ENCODE results near the gene CRYGC. TPM values are rescaled to one million over a fixed set of nuclear protein-coding genes. Genes with fewer than 3 reads are reported as not detected.

CRYGC gene
- total and polyA plus RNA-seq, 2 of the 13 experiments (the other 11 are each of a cell fraction or from before 2014, with no cell fraction given): 0.20 to 0.27 TPM

DNA sequence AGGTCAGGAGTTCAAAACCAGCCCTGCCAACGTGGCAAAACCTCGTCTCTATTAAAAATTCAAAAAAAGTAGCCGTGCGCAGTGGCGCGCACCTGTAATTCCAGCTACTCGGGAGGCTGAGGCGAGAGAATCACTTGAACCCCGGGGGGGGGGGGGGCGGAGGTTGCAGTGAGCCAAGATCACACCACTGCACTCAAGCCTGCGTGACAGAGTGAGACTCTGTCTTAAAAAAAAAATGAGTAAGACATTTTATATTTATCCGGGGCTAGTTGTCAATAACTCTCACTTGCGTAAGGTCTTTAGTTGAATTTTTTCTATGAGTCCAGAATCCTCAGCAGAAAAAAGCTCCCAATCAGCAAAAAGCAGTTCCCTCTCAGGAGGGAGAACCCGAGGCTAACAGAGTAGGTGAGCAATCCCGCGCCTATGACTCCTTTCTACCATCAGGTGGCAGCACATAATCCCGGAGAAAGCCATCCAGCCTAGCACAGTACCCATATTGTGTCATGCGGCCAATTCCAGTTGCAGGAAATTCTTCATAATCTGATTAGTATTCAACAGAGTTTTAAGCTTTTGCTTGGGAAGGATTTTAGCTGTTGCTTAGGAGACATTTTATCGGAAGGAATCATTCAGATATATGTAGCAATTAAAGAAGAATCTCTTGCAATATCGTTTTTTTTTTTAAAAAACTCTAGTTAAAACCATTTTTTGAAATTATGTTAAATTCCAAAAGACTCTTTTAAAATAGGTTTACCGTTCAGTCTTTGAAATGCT is 45.6 kb upstream of the CRYGC start (continued):
- TF ChIP-seq ZNF251 (CRISPR knock-in tag; IDR thresholded peaks at IDR 0.05) (no peak), SNAPC2 (CRISPR knock-in tag; IDR thresholded peaks at IDR 0.05) (no peak), KLF9 (CRISPR knock-in tag; IDR thresholded peaks at IDR 0.05; ENCODE audit: low read depth) (no peak), ATRX (CRISPR knock-in tag; IDR thresholded peaks at IDR 0.05; ENCODE audit: borderline replicate concordance) (no peak), ZNF557 (CRISPR knock-in tag; IDR thresholded peaks at IDR 0.05) (no peak), DNMT1 (CRISPR knock-in tag; IDR thresholded peaks at IDR 0.05) (no peak), MAFF (IDR thresholded peaks at IDR 0.05; ENCODE audit: low read depth, low read length) (peak; percentile 97), ZNF501 (CRISPR knock-in tag; IDR thresholded peaks at IDR 0.05) (no peak), ZNF3 (CRISPR knock-in tag; IDR thresholded peaks at IDR 0.05) (no peak), ZFP41 (CRISPR knock-in tag; IDR thresholded peaks at IDR 0.05; ENCODE audit: borderline replicate concordance) (no peak), HOXA7 (CRISPR knock-in tag; IDR thresholded peaks at IDR 0.05) (no peak), ZNF567 (CRISPR knock-in tag; IDR thresholded peaks at IDR 0.05; ENCODE audit: borderline replicate concordance) (no peak), CREM (IDR thresholded peaks at IDR 0.05) (0 out of 2 replicates have a peak, but pooled peaks have one; percentile 16), CREM (CRISPR knock-in tag; IDR thresholded peaks at IDR 0.05) (no peak), SMC3 (IDR thresholded peaks at IDR 0.05; ENCODE audit: low read length) (peak; percentile 94), ZNF562 (CRISPR knock-in tag; IDR thresholded peaks at IDR 0.05; ENCODE audit: borderline replicate concordance) (no peak), ZNF670 (CRISPR knock-in tag; IDR thresholded peaks at IDR 0.05; ENCODE audit: borderline replicate concordance) (no peak), ZNF766 (CRISPR knock-in tag; IDR thresholded peaks at IDR 0.05; ENCODE audit: borderline replicate concordance) (no peak), ZNF616 (CRISPR knock-in tag; IDR thresholded peaks at IDR 0.05; ENCODE audit: low read depth) (no peak), AGO1 (IDR thresholded peaks at IDR 0.05; ENCODE audit: low read depth, low read length, poor library complexity, severe bottlenecking) (no peak), RCOR2 (CRISPR knock-in tag; IDR thresholded peaks at IDR 0.05) (0 out of 2 replicates have a peak, but pooled peaks have one; percentile 48), RBFOX2 (IDR thresholded peaks at IDR 0.05; ENCODE audit: low read depth, low read length) (no peak), ZKSCAN8 (CRISPR knock-in tag; IDR thresholded peaks at IDR 0.05; ENCODE audit: borderline replicate concordance) (peak; percentile 59; the same call in 1 of the 2 replicates)
- TF ChIP-seq, protein P1, sequence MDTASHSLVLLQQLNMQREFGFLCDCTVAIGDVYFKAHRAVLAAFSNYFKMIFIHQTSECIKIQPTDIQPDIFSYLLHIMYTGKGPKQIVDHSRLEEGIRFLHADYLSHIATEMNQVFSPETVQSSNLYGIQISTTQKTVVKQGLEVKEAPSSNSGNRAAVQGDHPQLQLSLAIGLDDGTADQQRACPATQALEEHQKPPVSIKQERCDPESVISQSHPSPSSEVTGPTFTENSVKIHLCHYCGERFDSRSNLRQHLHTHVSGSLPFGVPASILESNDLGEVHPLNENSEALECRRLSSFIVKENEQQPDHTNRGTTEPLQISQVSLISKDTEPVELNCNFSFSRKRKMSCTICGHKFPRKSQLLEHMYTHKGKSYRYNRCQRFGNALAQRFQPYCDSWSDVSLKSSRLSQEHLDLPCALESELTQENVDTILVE (CRISPR knock-in tag; IDR thresholded peaks at IDR 0.05): peak; percentile 60; the same call in 1 of the 2 replicates
- TF ChIP-seq, protein P2, sequence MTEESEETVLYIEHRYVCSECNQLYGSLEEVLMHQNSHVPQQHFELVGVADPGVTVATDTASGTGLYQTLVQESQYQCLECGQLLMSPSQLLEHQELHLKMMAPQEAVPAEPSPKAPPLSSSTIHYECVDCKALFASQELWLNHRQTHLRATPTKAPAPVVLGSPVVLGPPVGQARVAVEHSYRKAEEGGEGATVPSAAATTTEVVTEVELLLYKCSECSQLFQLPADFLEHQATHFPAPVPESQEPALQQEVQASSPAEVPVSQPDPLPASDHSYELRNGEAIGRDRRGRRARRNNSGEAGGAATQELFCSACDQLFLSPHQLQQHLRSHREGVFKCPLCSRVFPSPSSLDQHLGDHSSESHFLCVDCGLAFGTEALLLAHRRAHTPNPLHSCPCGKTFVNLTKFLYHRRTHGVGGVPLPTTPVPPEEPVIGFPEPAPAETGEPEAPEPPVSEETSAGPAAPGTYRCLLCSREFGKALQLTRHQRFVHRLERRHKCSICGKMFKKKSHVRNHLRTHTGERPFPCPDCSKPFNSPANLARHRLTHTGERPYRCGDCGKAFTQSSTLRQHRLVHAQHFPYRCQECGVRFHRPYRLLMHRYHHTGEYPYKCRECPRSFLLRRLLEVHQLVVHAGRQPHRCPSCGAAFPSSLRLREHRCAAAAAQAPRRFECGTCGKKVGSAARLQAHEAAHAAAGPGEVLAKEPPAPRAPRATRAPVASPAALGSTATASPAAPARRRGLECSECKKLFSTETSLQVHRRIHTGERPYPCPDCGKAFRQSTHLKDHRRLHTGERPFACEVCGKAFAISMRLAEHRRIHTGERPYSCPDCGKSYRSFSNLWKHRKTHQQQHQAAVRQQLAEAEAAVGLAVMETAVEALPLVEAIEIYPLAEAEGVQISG (CRISPR knock-in tag; IDR thresholded peaks at IDR 0.05): no peak
- TF ChIP-seq, protein P3, sequence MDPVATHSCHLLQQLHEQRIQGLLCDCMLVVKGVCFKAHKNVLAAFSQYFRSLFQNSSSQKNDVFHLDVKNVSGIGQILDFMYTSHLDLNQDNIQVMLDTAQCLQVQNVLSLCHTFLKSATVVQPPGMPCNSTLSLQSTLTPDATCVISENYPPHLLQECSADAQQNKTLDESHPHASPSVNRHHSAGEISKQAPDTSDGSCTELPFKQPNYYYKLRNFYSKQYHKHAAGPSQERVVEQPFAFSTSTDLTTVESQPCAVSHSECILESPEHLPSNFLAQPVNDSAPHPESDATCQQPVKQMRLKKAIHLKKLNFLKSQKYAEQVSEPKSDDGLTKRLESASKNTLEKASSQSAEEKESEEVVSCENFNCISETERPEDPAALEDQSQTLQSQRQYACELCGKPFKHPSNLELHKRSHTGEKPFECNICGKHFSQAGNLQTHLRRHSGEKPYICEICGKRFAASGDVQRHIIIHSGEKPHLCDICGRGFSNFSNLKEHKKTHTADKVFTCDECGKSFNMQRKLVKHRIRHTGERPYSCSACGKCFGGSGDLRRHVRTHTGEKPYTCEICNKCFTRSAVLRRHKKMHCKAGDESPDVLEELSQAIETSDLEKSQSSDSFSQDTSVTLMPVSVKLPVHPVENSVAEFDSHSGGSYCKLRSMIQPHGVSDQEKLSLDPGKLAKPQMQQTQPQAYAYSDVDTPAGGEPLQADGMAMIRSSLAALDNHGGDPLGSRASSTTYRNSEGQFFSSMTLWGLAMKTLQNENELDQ (CRISPR knock-in tag; IDR thresholded peaks at IDR 0.05; ENCODE audit: borderline replicate concordance): no peak

Data from HepG2 (cell line).